Astrocyte (in vitro differentiated cells and primary cell): Measurements from ENCODE around the gene PTH1R. TPM values are rescaled to one million over a fixed set of nuclear protein-coding genes. Genes with fewer than 3 reads are reported as not detected.

ENCODE experiments used
- DNase-seq: peaks from one replicate; pipeline ENCODE4 v3.0.0-alpha.2; 2010; ENCODE audit warnings: low read depth
- FAIRE-seq: peaks from 2 replicates; lab custom pipeline; 2011; peaks lifted over from hg19 to GRCh38; lab: Jason Lieb, UNC
- H2AFZ ChIP-seq: 2 replicates; pipeline ENCODE4 v1.6.0; 2012; ENCODE audit warnings: low read depth, low read length, inconsistent platforms
- H3K27ac ChIP-seq: 2 replicates; pipeline ENCODE4 v1.5.1; 2011; ENCODE audit warnings: low read depth, low read length, inconsistent platforms
- H3K27me3 ChIP-seq: 2 replicates; pipeline ENCODE4 v1.6.0; 2011; ENCODE audit warnings: low read length, inconsistent platforms; ENCODE audit not compliant: insufficient read depth
- H3K36me3 ChIP-seq: 2 replicates; pipeline ENCODE4 v1.5.1; 2011; ENCODE audit warnings: low read length, inconsistent platforms; ENCODE audit not compliant: insufficient read depth
- H3K4me1 ChIP-seq: 2 replicates; pipeline ENCODE4 v1.5.1; 2011; ENCODE audit warnings: low read length, inconsistent platforms; ENCODE audit not compliant: insufficient read depth
- H3K4me2 ChIP-seq: 2 replicates; pipeline ENCODE4 v1.6.0; 2012; ENCODE audit warnings: low read length, inconsistent platforms
- H3K4me3 ChIP-seq: 2 replicates; pipeline ENCODE4 v1.5.1; 2011; ENCODE audit warnings: low read depth, mild to moderate bottlenecking, low read length, inconsistent platforms; ENCODE audit not compliant: insufficient read depth
- H3K79me2 ChIP-seq: 2 replicates; pipeline ENCODE4 v1.6.0; 2012; ENCODE audit warnings: mild to moderate bottlenecking, low read length, inconsistent platforms; ENCODE audit not compliant: insufficient read depth
- H3K9ac ChIP-seq: 2 replicates; pipeline ENCODE4 v1.6.0; 2012; ENCODE audit warnings: mild to moderate bottlenecking, low read length, inconsistent platforms
- H3K9me3 ChIP-seq: 2 replicates; pipeline ENCODE4 v1.5.1; 2012; ENCODE audit warnings: low read depth, mild to moderate bottlenecking, low read length, inconsistent platforms; ENCODE audit not compliant: insufficient read depth
- H4K20me1 ChIP-seq: 2 replicates; pipeline ENCODE4 v1.6.0; 2012; ENCODE audit warnings: low read length, inconsistent platforms; ENCODE audit not compliant: insufficient read depth
- H3K27ac Mint-ChIP-seq: one replicate; pipeline ENCODE4 v1.8.0; 2021; ENCODE audit warnings: mild to moderate bottlenecking, mixed read lengths; ENCODE audit not compliant: unreplicated experiment
- H3K27me3 Mint-ChIP-seq: one replicate; pipeline ENCODE4 v1.8.0; 2021; ENCODE audit warnings: low read depth, mixed read lengths; ENCODE audit not compliant: unreplicated experiment
- H3K36me3 Mint-ChIP-seq: one replicate; pipeline ENCODE4 v1.8.0; 2021; ENCODE audit warnings: low read depth, mixed read lengths; ENCODE audit not compliant: unreplicated experiment
- H3K4me1 Mint-ChIP-seq: one replicate; pipeline ENCODE4 v1.8.0; 2021; ENCODE audit warnings: low read depth, mixed read lengths; ENCODE audit not compliant: unreplicated experiment
- H3K4me3 Mint-ChIP-seq: one replicate; pipeline ENCODE4 v1.8.0; 2021; ENCODE audit warnings: mild to moderate bottlenecking, moderate library complexity, mixed read lengths; ENCODE audit not compliant: unreplicated experiment
- H3K9me3 Mint-ChIP-seq: one replicate; pipeline ENCODE4 v1.8.0; 2021; ENCODE audit warnings: mild to moderate bottlenecking, mixed read lengths; ENCODE audit not compliant: unreplicated experiment
- EZH2 ChIP-seq: IDR thresholded peaks from 2 replicates; pipeline ENCODE4 v1.6.1; 2012; ENCODE audit warnings: mild to moderate bottlenecking, low read length, inconsistent platforms; ENCODE audit not compliant: insufficient read depth
- total RNA-seq: library from RNA; stranded (reverse); gene quantifications from 2 replicates; pipeline ENCODE4 v1.2.1, GENCODE V29; 2021
- TF ChIP-seq, protein P1 (sequence below): IDR thresholded peaks from 2 replicates; pipeline ENCODE4 v1.5.1; 2011; ENCODE audit warnings: low read depth, mild to moderate bottlenecking, inconsistent platforms, low read length, moderate library complexity; ENCODE audit not compliant: insufficient read depth

Gene PTH1R
- total RNA-seq, 1 donor from 2014 or later = 5.2 TPM

DNA sequence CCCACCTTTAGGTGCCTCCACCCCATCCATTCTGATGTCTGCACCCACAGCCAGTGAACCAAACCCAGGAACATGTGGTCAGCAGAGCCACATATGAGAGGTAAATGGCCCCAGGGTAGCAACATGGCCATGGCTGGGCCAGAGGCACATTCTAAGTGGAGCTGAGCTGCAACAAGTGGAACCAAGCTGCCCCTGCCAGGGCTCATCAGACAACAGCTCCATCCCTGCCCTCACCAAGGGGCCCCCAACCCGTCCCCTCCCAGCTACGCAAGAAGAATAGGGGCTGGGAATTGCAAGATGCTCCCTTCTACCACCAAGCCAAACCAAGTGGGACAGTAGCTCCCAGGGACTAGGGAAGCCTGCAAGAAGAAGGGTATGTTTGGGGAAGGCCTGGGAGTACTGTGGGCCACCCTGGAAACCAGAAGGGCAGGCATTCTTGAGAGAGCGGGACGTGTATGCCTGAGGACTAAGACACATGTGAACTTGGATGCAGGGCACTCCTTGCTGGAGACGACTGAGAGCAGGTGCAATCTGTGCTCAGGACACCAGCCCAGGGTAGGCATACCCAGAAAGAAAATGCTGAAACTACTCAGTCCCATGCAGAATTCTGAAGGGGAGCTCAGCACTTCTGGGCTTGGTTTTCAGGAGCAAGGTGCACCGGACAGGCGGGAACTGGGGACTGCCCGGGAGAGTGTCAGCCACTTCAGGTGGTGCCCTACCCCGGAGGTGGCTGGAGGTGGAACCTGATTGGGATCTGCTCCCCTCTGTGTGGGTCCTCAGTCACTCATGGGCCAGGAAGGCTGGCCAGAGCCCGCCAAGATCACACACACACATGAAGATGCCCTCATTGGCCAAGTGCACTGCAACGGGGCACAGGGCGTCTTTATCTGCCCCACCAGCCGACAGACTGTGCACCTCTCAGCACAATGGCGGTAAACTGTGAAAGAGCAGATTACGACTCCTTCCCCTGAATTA is 23.8 kb upstream of the PTH1R start:
- Mint-ChIP-seq H3K27ac (no peak overlapping the region), H3K36me3 (peaks cover 3% of the 10 kb centered on the region), H3K27me3 (peaks cover 56% of the 10 kb centered on the region), H3K9me3 (peaks cover 4% of the 10 kb centered on the region), H3K4me3 (no peak overlapping the region), H3K4me1 (peaks cover 6% of the 10 kb centered on the region)
- Histone ChIP-seq H3K4me1 (no peaks in the 10 kb centered on the region), H3K79me2 (no peaks in the 10 kb centered on the region), H3K27ac (no peak overlapping the region), H3K27me3 (peaks cover 10% of the 10 kb centered on the region), H3K36me3 (no peaks in the 10 kb centered on the region), H3K4me2 (no peak overlapping the region), H3K9me3 (no peaks in the 10 kb centered on the region), H3K4me3 (no peak overlapping the region), H4K20me1 (no peaks in the 10 kb centered on the region), H2AFZ (no peak overlapping the region), H3K9ac (no peak overlapping the region)
- DNase-seq (no peak), FAIRE-seq (no peak)
- TF ChIP-seq, protein P1, sequence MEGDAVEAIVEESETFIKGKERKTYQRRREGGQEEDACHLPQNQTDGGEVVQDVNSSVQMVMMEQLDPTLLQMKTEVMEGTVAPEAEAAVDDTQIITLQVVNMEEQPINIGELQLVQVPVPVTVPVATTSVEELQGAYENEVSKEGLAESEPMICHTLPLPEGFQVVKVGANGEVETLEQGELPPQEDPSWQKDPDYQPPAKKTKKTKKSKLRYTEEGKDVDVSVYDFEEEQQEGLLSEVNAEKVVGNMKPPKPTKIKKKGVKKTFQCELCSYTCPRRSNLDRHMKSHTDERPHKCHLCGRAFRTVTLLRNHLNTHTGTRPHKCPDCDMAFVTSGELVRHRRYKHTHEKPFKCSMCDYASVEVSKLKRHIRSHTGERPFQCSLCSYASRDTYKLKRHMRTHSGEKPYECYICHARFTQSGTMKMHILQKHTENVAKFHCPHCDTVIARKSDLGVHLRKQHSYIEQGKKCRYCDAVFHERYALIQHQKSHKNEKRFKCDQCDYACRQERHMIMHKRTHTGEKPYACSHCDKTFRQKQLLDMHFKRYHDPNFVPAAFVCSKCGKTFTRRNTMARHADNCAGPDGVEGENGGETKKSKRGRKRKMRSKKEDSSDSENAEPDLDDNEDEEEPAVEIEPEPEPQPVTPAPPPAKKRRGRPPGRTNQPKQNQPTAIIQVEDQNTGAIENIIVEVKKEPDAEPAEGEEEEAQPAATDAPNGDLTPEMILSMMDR = no peak
- TF ChIP-seq EZH2 = no peak

- Mint-ChIP-seq H3K27me3 (peaks cover 65% of the 10 kb centered on the region), H3K4me3 (no peak overlapping the region), H3K9me3 (peaks cover 4% of the 10 kb centered on the region), H3K36me3 (peaks cover 3% of the 10 kb centered on the region), H3K4me1 (no peaks in the 10 kb centered on the region), H3K27ac (no peak overlapping the region)
- Histone ChIP-seq H3K4me1 (no peaks in the 10 kb centered on the region), H3K27me3 (peaks cover 10% of the 10 kb centered on the region), H3K4me3 (no peak overlapping the region), H2AFZ (no peak overlapping the region), H3K4me2 (no peak overlapping the region), H3K36me3 (no peaks in the 10 kb centered on the region), H3K27ac (no peak overlapping the region), H3K9me3 (no peaks in the 10 kb centered on the region), H4K20me1 (no peaks in the 10 kb centered on the region), H3K9ac (no peak overlapping the region), H3K79me2 (no peaks in the 10 kb centered on the region)
- no peak for DNase-seq
- no peak for FAIRE-seq
- no peak for TF ChIP-seq EZH2
- TF ChIP-seq, protein P1 = no peak
Measured at GRCh38 chr3:46854555-46854991, 22.9 kb upstream of the PTH1R start.
